ENCODE measurements around the gene CCDC12.
"Not testable (repeated sequence)": the region's sequence is repeated elsewhere in the genome, so short reads cannot be mapped to it uniquely, and the experiment has no call there.

The CCDC12 gene

GRCh38 chr3:46922871-46923558 is 53.5 kb downstream of the CCDC12 start:
- no peak for DNase-seq (ENCODE audit: low read depth)

- DNase-seq (ENCODE audit: low read depth) = no peak
These were observed 54.1 kb downstream of the CCDC12 start for GRCh38 chr3:46922426-46922825.

GRCh38 chr3:46921871-46922271 is 54.7 kb downstream of the CCDC12 start:
- no peak for DNase-seq (ENCODE audit: low read depth)

GRCh38 chr3:46921041-46921440 is 55.5 kb downstream of the CCDC12 start:
- no peak for DNase-seq (ENCODE audit: low read depth)

GRCh38 chr3:46918634-46919033 is 57.9 kb downstream of the CCDC12 start:
- DNase-seq (ENCODE audit: low read depth) = no peak

GRCh38 chr3:46918202-46918601 is 58.3 kb downstream of the CCDC12 start:
- DNase-seq (ENCODE audit: low read depth) = no peak

GRCh38 chr3:46917257-46917656 is 59.3 kb downstream of the CCDC12 start:
- DNase-seq (ENCODE audit: low read depth) = no peak

- no peak for DNase-seq (ENCODE audit: low read depth)
These were observed 59.7 kb downstream of the CCDC12 start for GRCh38 chr3:46916799-46917198.

- DNase-seq (ENCODE audit: low read depth) = no peak
These were observed 60.3 kb downstream of the CCDC12 start for GRCh38 chr3:46916278-46916677.

GRCh38 chr3:46915297-46915822 is 61.2 kb downstream of the CCDC12 start:
- DNase-seq (ENCODE audit: low read depth) = no peak

GRCh38 chr3:46914849-46915248 is 61.7 kb downstream of the CCDC12 start:
- DNase-seq (ENCODE audit: low read depth) = no peak

- DNase-seq (ENCODE audit: low read depth) = no peak
These were observed 62.9 kb downstream of the CCDC12 start for GRCh38 chr3:46913644-46914043.

GRCh38 chr3:46912986-46913385 is 63.6 kb downstream of the CCDC12 start:
- DNase-seq (ENCODE audit: low read depth) = no peak

GRCh38 chr3:46910914-46911313 is 65.6 kb downstream of the CCDC12 start:
- not testable (repeated sequence) for DNase-seq (ENCODE audit: low read depth)

- DNase-seq (ENCODE audit: low read depth) = no peak
These were observed 66.3 kb downstream of the CCDC12 start for GRCh38 chr3:46910166-46910760.

GRCh38 chr3:46909535-46910161 is 66.9 kb downstream of the CCDC12 start:
- peak; percentile 72 for DNase-seq (ENCODE audit: low read depth)

GRCh38 chr3:46908986-46909534 is 67.5 kb downstream of the CCDC12 start:
- DNase-seq (ENCODE audit: low read depth) = no peak

- no peak for DNase-seq (ENCODE audit: low read depth)
These were observed 68.1 kb downstream of the CCDC12 start for GRCh38 chr3:46908294-46908985.

GRCh38 chr3:46907960-46908293 is 68.6 kb downstream of the CCDC12 start:
- no peak for DNase-seq (ENCODE audit: low read depth)

- DNase-seq (ENCODE audit: low read depth) = no peak
These were observed 69.3 kb downstream of the CCDC12 start for GRCh38 chr3:46907271-46907670.

GRCh38 chr3:46906471-46907058 is 70.0 kb downstream of the CCDC12 start:
- DNase-seq (ENCODE audit: low read depth) = no peak
